ENCODE data around the gene SDR42E2.

DNA sequence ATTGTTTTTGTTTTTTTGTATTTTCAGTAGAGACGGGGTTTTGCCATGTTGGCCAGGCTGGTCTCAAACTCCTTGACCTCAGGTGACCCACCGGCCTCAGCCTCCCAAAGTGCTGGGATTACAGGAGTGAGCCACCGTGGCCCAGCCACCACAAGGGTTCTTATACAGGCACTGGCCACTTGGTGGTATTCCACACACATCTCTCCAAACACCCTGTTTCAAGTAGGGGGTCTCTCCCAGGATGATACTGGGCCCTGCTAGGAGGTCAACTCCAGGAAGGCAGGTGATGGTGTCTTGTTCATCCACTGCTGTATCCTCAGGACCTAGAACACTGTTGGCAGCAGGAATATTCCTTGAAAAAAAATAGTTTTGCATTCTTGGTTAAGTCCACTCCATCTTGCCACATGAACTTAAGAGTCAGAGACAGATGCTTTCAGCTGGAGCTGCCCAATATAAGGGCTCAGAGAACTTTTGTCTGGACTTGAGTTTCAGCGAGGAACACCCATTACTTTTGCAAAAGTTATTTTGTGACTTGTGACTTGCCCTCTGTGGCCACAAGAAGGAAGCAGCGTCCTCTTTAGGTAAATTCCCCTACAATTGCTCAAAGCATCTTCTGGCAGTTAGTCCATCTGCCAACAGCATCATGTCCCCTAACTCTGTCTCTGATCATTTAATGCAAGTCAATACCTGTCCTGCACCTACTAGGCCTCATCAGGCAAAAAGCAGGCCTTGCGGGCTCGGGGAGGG is 36.4 kb downstream of the SDR42E2 start:
- TF ChIP-seq POLR2A (IDR thresholded peaks at IDR 0.05; ENCODE audit: control extremely low read depth in 1 of 2, low read depth in 2 of 2, low read length in 2 of 2): no peak
- no peak for TF ChIP-seq POLR2AphosphoS5 (IDR thresholded peaks at IDR 0.05; ENCODE audit: low read depth, low read length)
- no peak for TF ChIP-seq GABPA (IDR thresholded peaks at IDR 0.05; ENCODE audit: borderline replicate concordance, insufficient read depth, low read length)
- TF ChIP-seq, protein P1, sequence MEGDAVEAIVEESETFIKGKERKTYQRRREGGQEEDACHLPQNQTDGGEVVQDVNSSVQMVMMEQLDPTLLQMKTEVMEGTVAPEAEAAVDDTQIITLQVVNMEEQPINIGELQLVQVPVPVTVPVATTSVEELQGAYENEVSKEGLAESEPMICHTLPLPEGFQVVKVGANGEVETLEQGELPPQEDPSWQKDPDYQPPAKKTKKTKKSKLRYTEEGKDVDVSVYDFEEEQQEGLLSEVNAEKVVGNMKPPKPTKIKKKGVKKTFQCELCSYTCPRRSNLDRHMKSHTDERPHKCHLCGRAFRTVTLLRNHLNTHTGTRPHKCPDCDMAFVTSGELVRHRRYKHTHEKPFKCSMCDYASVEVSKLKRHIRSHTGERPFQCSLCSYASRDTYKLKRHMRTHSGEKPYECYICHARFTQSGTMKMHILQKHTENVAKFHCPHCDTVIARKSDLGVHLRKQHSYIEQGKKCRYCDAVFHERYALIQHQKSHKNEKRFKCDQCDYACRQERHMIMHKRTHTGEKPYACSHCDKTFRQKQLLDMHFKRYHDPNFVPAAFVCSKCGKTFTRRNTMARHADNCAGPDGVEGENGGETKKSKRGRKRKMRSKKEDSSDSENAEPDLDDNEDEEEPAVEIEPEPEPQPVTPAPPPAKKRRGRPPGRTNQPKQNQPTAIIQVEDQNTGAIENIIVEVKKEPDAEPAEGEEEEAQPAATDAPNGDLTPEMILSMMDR (IDR thresholded peaks at IDR 0.05; ENCODE audit: control extremely low read depth in 1 of 3, insufficient read depth in 1 of 3, low read depth in 1 of 3, low read length in 3 of 3): peak in 2 of 3 experiments; percentile 2 to 9; a peak in 1 of 4 replicates
- no peak for TF ChIP-seq EZH2 (IDR thresholded peaks at IDR 0.05; ENCODE audit: low read depth, low read length, severe bottlenecking)
- TF ChIP-seq NRF1 (IDR thresholded peaks at IDR 0.05; ENCODE audit: low read depth, low read length): no peak
- no peak for TF ChIP-seq TBP (IDR thresholded peaks at IDR 0.05; ENCODE audit: low read depth, low read length)
- no peak for TF ChIP-seq CHD1 (IDR thresholded peaks at IDR 0.05; ENCODE audit: low read depth, low read length)
- TF ChIP-seq HDAC2 (IDR thresholded peaks at IDR 0.05; ENCODE audit: borderline replicate concordance in 1 of 2, low read depth in 2 of 2, low read length in 2 of 2): no peak
- TF ChIP-seq EP300 (IDR thresholded peaks at IDR 0.05; ENCODE audit: borderline replicate concordance in 1 of 2, low read depth in 2 of 2, low read length in 2 of 2): no peak
- TF ChIP-seq, protein P2, sequence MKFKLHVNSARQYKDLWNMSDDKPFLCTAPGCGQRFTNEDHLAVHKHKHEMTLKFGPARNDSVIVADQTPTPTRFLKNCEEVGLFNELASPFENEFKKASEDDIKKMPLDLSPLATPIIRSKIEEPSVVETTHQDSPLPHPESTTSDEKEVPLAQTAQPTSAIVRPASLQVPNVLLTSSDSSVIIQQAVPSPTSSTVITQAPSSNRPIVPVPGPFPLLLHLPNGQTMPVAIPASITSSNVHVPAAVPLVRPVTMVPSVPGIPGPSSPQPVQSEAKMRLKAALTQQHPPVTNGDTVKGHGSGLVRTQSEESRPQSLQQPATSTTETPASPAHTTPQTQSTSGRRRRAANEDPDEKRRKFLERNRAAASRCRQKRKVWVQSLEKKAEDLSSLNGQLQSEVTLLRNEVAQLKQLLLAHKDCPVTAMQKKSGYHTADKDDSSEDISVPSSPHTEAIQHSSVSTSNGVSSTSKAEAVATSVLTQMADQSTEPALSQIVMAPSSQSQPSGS (IDR thresholded peaks at IDR 0.05; ENCODE audit: low read length): no peak
- TF ChIP-seq RAD21 (IDR thresholded peaks at IDR 0.05 in 1 of 2, conservative IDR thresholded peaks at IDR 0.05 in 1 of 2; ENCODE audit: low read depth in 2 of 2, low read length in 2 of 2): peak; percentile 17 to 20; a peak in 2 of 4 replicates
- no peak for TF ChIP-seq CEBPB (IDR thresholded peaks at IDR 0.05; ENCODE audit: low read depth, low read length)
- no peak for TF ChIP-seq BCL11A (IDR thresholded peaks at IDR 0.05; ENCODE audit: low read depth in 2 of 2, low read length in 2 of 2)
